RWPE2 (cell line): ENCODE data around the gene YIPF2.

Experiments used
- ATAC-seq: fragments of 200-7000 bp; cut with Tn5 transposase; 3 replicates; pipeline ENCODE4 v1.9.1; 2021; ENCODE audit warnings: low read depth
- DNase-seq: peaks from one replicate; pipeline ENCODE4 v3.0.0-alpha.2; 2020; ENCODE audit warnings: low spot score
- H3K27ac ChIP-seq: fragments of 450-650 bp; 2 replicates; pipeline ENCODE4 v1.5.1; 2017; ENCODE audit warnings: mild to moderate bottlenecking; ENCODE audit not compliant: poor library complexity, severe bottlenecking
- H3K27me3 ChIP-seq: fragments of 250-450 bp; sonication (Bioruptor Pico); 2 replicates; pipeline ENCODE4 v1.5.1; 2021; ENCODE audit warnings: mild to moderate bottlenecking, moderate library complexity; ENCODE audit not compliant: insufficient read depth, poor library complexity, severe bottlenecking
- H3K36me3 ChIP-seq: fragments of 250-450 bp; sonication (Bioruptor Pico); 2 replicates; pipeline ENCODE4 v1.5.1; 2020; ENCODE audit warnings: low read depth, mild to moderate bottlenecking, moderate library complexity
- H3K4me1 ChIP-seq: fragments of 250-450 bp; sonication (Bioruptor Pico); 2 replicates; pipeline ENCODE4 v1.5.1; 2021; ENCODE audit warnings: mild to moderate bottlenecking, moderate library complexity; ENCODE audit not compliant: insufficient read depth, poor library complexity, severe bottlenecking
- H3K4me3 ChIP-seq: fragments of 250-450 bp; sonication (Bioruptor Pico); 2 replicates; pipeline ENCODE4 v1.5.1; 2021; ENCODE audit warnings: mild to moderate bottlenecking, moderate library complexity; ENCODE audit not compliant: severe bottlenecking
- H3K9me3 ChIP-seq: fragments of 250-450 bp; sonication (Bioruptor Pico); 2 replicates; pipeline ENCODE4 v1.5.1; 2021; ENCODE audit warnings: mild to moderate bottlenecking, moderate library complexity; ENCODE audit not compliant: severe bottlenecking
- TF ChIP-seq, protein P1 (sequence below): fragments of 450-650 bp; IDR thresholded peaks from one replicate; pipeline ENCODE4 v1.5.1; 2017; ENCODE audit warnings: mild to moderate bottlenecking, moderate library complexity; ENCODE audit not compliant: poor library complexity, severe bottlenecking

The YIPF2 gene

DNA sequence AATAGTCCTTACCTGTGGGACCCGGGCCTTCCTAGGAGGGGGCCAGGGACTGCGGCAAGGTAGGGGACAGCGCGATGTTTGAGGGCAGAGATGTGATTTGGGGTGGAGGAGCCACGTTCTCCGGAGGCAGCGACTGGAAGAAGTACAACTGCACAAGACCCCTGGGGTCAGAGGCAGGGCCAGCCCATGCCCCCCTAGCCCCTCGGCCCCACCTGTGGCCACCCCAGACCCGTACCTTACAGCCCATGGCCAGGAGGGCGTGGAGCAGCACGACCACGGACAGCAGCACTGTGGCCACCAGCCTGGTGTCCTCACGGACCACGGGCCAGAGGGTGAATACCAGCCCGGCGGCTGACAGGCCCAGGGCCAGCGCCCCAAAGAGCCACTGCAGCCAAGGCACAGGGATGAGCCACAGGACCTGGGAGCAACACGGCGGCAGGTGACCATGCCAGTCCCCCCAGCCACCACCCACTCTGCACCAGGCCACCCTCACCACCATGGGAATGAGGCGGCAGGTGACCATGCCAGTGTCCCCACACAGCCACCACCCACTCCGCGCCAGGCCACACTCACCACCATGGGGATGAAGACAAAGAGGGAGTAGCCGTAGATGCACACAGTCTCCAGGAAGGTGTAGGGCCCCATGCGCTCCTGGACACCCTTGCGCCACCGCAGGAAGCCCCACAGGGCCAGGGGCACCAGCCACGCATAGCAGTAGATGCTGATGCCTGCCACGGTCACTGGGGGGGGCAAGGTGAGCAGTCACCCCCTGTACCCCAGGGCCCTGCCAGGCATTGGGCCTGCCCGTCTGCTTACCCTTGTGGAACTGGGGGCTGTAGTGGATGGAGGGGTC, 5.0 kb downstream of the YIPF2 start:
- Histone ChIP-seq H3K36me3 (peaks cover 38% of the 10 kb centered on the region), H3K4me1 (no peaks in the 10 kb centered on the region), H3K27me3 (no peaks in the 10 kb centered on the region), H3K27ac (no peak overlapping the region), H3K4me3 (no peak overlapping the region), H3K9me3 (no peaks in the 10 kb centered on the region)
- DNase-seq (peak; percentile 63), ATAC-seq (no peak)
- TF ChIP-seq, protein P1, sequence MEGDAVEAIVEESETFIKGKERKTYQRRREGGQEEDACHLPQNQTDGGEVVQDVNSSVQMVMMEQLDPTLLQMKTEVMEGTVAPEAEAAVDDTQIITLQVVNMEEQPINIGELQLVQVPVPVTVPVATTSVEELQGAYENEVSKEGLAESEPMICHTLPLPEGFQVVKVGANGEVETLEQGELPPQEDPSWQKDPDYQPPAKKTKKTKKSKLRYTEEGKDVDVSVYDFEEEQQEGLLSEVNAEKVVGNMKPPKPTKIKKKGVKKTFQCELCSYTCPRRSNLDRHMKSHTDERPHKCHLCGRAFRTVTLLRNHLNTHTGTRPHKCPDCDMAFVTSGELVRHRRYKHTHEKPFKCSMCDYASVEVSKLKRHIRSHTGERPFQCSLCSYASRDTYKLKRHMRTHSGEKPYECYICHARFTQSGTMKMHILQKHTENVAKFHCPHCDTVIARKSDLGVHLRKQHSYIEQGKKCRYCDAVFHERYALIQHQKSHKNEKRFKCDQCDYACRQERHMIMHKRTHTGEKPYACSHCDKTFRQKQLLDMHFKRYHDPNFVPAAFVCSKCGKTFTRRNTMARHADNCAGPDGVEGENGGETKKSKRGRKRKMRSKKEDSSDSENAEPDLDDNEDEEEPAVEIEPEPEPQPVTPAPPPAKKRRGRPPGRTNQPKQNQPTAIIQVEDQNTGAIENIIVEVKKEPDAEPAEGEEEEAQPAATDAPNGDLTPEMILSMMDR = no peak

DNA sequence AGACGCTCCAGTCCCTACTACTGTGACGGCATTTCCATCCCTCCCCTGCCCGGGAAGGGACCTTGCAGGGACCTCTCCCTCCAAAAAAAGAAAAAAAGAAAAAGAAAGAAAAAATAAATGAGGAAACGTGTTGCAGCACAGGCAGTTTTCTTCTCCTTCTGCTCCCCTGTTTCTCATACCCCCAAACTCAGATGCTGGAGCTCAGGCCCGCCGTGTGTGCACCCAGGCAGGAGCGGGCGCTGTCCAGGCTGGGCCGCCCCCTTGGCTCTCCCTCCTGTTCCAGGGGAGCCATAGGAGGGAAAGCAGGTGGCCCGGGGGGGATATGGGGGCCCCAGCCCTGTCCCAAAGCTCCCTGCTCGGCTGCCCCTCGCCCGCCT, 5.8 kb downstream of the YIPF2 start:
- Histone ChIP-seq H3K36me3 (peaks cover 43% of the 10 kb centered on the region), H3K27ac (no peak overlapping the region), H3K4me1 (no peaks in the 10 kb centered on the region), H3K4me3 (no peak overlapping the region), H3K9me3 (no peaks in the 10 kb centered on the region), H3K27me3 (no peaks in the 10 kb centered on the region)
- DNase-seq (no peak), ATAC-seq (no peak)
- TF ChIP-seq, protein P1 = no peak

DNA sequence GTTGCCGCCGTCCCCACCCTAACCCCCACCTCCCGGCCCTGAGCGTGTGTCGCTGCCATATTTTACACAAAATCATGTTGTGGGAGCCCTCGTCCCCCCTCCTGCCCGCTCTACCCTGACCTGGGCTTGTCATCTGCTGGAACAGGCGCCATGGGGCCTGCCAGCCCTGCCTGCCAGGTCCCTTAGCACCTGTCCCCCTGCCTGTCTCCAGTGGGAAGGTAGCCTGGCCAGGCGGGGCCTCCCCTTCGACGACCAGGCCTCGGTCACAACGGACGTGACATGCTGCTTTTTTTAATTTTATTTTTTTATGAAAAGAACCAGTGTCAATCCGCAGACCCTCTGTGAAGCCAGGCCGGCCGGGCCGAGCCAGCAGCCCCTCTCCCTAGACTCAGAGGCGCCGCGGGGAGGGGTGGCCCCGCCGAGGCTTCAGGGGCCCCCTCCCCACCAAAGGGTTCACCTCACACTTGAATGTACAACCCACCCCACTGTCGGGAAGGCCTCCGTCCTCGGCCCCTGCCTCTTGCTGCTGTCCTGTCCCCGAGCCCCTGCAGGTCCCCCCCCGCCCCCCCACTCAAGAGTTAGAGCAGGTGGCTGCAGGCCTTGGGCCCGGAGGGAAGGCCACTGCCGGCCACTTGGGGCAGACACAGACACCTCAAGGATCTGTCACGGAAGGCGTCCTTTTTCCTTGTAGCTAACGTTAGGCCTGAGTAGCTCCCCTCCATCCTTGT, 6.4 kb downstream of the YIPF2 start:
- TF ChIP-seq, protein P1 = no peak
- Histone ChIP-seq H3K4me3 (no peak overlapping the region), H3K4me1 (no peaks in the 10 kb centered on the region), H3K36me3 (peaks cover 43% of the 10 kb centered on the region), H3K27me3 (no peaks in the 10 kb centered on the region), H3K27ac (no peak overlapping the region), H3K9me3 (no peaks in the 10 kb centered on the region)
- DNase-seq = no peak
- no peak for ATAC-seq

DNA sequence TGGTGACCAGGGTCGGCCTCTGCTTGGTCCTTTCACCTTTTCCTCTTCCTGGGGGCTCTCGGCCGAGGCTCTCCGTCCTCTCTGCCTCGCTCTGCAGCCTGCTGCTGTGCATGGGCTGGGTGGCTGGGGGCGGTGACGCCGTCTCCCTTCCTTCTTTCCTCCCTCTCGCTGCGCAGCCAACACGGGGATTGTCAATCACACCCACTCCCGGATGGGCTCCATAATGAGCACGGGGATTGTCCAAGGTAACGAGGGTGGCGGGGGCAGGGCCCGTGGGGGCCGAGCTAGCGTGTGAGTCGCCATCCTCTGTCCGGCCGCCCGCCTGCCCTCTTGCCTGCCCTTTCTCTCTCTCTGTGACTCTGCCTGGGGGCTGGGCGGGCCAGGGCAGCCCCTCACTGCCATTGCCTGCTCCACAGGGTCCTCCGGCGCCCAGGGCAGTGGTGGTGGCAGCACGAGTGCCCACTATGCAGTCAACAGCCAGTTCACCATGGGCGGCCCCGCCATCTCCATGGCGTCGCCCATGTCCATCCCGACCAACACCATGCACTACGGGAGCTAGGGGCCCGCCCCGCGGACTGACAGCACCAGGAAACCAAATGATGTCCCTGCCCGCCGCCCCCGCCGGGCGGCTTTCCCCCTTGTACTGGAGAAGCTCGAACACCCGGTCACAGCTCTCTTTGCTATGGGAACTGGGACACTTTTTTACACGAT, 7.1 kb downstream of the YIPF2 start:
- no peak overlapping the region for H3K27ac ChIP-seq
- DNase-seq (peak; percentile 65), ATAC-seq (0 out of 3 replicates have a peak, but pooled peaks have one; percentile 2)
- no peak overlapping the region for H3K4me3 ChIP-seq
- H3K4me1 ChIP-seq = no peaks in the 10 kb centered on the region
- no peaks in the 10 kb centered on the region for H3K27me3 ChIP-seq
- no peaks in the 10 kb centered on the region for H3K9me3 ChIP-seq
- H3K36me3 ChIP-seq = peaks cover 50% of the 10 kb centered on the region
- TF ChIP-seq, protein P1 = no peak
